Stimulated activated CD8-positive, alpha-beta memory T cell treated with anti-CD3 and anti-CD28 coated beads, Interleukin-7, amount 100 ng/mL, for 4 hours (primary cell): ENCODE measurements around the gene OR2A2.

ENCODE experiments used
- DNase-seq, 2 donors: peaks; one replicate each; pipeline ENCODE4 v3.0.0-alpha.2; 2020; ENCODE audit warnings: low read depth in 2 of 2

OR2A2 gene

DNA sequence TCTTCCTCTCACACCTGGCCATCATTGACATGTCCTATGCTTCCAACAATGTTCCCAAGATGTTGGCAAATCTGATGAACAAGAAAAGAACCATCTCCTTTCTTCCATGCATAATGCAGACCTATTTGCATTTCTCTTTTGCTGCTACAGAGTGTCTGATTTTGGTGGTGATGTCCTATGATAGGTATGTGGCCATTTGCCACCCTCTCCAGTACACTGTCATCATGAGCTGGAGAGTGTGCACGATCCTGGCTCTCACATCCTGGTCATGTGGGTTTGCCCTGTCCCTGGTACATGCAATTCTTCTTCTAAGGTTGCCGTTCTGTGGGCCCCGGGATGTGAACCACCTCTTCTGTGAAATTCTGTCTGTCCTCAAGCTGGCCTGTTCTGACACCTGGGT lies 32.8 kb downstream of the OR2A2 start:
- no peak for DNase-seq

DNA sequence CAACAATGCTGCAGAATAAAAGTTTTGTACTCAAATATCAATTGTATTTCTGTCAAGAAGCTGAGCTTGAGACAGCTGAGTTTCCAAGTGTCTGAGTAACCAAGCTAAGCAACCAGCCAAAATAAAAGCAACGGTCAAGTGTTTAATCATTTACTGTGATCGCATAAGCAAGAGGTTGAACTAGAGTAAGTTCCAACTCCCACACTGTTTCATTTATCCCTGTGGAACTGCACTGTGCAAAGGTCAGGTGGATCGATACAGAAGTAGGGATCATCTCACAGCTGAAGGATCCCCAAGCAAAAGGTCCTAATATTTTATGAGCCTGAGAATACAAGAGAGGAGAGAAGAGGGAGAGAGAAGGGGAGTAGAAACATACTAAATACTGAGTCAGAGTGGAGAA lies 35.0 kb downstream of the OR2A2 start:
- DNase-seq: no peak

DNA sequence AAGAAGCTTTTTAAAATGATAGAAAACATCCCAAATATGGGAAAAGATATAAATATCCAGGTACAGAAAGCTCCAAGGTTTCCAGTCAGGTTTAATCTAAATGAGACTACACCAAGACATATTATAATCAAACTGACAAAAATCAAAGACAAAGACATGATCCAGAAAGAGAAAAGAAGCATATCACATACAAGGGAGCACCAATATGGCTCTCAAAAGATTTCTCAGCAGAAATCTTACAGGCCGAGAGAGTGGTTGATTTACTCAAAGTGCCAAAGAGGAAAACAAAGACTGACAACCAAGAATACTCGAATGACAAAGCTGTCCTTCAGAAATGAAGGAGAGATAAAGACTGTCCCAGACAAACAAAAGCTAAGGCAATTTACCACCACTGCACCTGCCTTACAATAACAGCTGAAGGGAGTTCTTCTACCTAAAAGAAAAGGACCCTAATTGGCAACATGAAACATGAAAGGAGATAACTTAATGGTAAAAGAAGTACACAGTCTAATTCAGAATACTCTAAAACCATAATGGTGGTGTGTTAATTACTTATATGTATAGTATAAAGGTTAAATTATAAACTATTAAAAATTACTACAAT lies 38.9 kb downstream of the OR2A2 start:
- no peak for DNase-seq

DNA sequence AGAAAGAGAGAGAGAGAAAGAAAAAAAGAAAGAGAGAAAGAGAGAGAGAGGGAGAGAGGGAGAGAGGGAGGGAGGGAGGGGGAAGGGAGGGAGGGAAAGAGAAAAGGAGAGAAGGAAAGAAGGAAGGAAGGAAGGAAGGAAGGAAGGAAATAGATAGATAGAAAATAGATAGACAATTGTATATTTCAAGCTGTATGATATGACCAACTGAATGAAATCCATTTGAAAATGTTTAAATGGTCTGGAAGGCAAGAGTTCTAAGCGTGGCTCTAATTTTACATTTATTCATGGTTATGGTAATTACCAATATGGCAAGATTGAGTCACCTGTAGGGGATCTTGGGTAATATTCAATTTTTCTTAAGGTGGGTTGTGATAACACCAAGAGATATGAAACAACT lies 49.5 kb downstream of the OR2A2 start:
- DNase-seq: no peak
